SHP77 (cell line): ENCODE data around the gene CCDC82.
A peak's percentile ranks its signal among the peaks of the same experiment; 100 is the strongest.

Experiments used
- DNase-seq, 2 experiments: peaks; one replicate each; lab custom pipeline; 2025; lab: John Stamatoyannopoulos, UW

Gene CCDC82

GRCh38 chr11:96361778-96362177 lies 27.9 kb downstream of the CCDC82 start:
- DNase-seq: no peak

DNA sequence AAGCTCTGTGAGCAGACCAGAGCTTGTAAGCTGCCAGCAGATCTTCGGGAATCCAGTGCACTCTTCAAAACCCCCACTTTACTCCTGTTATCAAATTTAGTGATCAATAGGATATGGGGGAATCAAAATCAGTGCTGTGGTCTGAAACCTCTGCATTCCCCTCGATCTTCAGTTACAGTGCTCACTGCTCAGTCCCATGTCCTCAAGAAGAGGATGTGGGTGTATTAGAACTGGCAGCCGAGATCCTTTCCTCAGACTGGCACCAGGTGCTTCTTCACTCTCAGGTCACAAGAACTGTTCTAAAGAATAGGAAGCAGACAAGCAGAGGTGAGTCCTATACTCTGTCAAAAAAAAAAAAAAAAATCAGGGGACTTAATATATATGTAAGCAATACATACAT lies 31.4 kb downstream of the CCDC82 start:
- no peak for DNase-seq

GRCh38 chr11:96357794-96358193 lies 31.9 kb downstream of the CCDC82 start:
- DNase-seq: no peak

DNA sequence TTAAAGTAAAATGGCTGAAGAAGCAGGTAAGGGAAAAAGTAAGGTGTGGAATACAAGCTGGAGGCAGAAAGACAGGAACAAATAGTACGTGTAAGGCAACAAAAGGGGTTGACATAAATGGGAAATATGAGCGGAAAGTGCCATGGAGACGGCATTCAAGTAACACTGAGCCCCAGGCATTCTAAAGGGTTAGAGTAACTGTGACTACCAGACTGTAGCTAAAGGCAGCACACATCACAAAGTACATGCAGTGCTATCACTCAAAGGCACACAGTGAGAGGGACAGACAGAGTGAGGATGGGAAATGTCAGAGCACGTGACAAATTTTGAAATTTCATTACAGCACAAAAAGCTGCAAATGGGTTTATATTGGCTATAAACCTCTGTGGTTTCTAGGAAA lies 32.9 kb downstream of the CCDC82 start:
- DNase-seq: no peak

DNA sequence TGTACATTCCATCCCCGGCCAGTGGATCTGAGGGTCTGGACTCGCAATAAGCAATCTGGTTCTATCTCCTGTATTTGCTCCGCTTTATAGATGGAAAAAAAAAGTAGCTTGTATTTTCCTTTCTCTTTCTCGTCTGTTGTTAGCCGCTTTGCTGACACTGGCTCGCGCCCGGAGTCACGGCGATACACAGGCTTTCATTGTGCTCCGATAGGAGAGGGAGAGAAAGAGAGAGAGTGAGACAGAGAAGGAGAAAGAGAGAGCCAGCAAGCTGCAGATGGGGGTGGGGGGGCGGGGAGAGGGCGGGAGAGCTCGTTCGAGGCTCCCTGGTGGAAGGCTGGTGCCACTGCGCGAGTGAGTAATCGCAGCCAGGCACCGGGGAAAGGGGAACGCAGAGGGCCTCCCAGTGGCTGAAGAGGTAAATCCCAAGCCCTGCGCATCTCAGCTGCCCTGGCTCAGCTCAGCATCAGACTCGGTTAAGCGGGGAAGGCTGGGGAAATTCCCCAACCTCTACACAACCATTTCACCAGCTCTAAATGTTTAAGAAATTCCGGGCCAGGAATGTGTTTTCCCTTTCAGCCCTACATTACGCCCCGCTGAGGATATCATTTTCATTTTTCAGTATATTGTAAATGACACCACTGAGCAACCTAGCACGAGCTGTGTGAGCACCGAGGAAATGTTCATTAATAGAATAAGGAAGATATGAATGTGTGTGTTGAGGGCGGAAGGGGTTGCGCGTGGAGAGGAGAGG lies 46.6 kb downstream of the CCDC82 start, which contains the start of gene MAML2:
Gene MAML2, minus strand, starts transcription at position 235 of the 751 bp plus-strand sequence. CDS start 1,300 bp downstream, outside the sequence.
- DNase-seq: peak; percentile 76 to 89

DNA sequence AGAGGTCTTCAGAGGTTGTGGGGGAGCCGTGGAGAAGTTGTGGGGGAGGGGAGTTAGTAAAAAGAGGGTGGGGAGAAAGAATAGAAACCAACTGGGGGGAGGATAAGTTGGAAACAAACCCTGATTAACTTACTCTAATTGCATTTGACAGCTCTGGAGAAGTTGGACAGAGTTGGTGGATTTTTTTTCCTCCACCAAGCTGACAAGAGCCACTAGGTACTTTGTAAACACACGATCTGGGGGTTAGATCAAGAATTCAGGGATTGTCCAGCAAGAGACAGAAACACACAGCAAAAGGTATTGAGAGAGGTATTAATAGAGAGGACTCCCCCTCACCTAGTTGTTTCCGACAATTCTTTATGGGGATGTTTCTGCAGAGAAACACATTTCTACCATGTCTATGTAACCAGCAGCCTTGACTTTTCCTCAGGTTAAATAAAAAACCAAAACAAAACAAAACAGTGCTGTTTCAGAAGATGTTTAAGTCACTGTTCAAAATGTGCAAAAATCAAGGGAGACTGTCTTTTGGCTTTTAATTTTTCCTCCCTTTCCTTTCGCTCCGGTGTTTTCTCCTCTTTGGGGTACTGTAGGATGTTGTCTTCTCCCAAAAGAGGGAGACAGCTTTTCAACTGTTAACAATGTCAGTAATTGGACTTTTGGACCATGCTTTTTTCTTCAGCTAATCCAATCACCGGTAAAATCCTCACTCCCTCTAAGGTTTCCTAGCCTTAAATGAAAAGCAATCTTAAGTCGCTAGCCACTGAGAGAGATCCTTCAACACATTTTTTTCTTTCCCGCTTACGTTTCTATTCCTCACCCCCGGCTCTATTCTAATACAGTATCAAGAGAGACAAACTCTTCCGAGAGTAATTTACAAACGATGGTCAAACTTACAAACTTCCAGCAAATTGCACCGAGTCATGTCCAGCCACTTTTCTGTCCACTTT lies 47.4 kb downstream of the CCDC82 start:
- DNase-seq: no peak

DNA sequence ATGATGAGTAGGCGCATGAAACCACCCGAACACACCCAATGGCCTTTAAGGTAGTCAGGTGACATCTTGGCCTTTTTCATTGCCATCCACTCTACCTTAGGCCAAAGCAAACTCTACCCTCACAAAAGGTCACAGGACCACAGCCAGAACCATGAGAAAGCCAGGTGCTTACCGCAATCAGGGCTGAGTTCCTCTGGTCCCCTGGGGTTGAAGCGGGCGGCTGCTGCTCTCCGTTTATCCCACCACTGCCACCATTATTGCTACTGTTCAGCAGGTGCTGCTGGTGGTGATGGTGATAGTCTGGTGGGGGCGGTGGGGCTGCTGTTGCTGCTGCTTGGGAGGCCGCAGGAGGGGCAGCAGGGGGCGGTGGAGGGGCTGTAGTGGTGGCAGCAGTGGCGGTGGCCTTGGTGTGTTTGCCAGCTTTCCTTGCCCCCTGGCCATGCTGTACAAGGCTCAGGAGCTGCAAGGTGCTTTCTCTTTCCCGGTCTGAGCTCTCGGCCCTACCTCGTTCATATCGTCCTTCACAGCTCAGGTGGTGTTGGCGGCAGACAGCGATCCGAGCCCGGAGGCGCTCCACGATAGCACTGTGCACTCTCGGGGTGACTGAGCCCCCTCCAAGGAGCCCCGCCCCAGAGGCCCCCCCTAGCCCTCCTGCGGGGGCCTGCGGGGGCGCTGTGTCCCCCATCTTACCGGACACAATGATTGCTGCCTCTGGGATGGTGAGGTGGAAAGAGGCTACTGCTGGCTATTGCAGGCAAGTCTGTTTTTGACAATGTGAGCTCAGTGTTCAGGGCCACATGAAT lies 48.3 kb downstream of the CCDC82 start:
- no peak for DNase-seq

GRCh38 chr11:96340555-96340885 lies 49.2 kb downstream of the CCDC82 start:
- DNase-seq: no peak

DNA sequence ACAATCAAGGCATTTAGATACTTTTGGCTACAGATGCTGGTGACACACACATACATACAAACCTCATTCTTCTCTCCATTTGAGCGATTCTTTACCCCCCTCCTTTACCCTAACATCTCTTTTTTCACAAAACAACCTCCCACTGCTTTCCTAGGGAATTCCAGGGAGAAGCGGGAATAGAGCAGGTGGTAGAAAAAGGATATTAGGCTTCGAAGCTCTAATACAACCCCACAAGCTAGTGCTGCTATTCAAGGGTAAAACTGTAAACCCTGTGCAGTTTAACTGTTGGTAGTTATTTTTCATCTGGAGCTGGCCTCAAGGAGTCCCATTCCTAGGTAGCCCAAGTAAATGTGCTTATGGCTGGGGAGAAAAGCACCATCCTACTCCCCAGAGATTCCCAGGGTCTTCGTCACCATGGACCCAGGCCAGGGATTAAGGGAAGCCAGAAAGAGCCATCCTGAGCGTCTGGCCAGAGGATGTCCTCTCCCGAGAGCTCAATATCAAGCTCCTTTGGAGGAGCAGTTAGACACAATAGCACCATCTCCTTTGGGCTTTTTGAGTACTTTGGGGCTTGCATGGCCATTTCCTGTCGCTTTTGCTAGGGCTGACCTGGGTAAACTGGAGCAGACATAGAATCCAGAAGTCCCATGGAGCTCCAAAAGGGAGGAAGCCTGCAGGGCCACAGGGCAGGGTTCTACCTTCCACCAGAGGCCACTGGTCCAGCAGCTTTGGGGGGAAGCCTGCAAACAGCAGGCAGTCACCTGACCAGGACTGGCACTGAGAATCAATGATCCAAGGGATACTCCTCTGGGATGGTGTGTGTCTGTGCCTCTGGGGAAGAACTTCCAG lies 49.8 kb downstream of the CCDC82 start:
- no peak for DNase-seq

- DNase-seq: no peak
Observed at GRCh38 chr11:96338910-96339705, 50.6 kb downstream of the CCDC82 start.

DNA sequence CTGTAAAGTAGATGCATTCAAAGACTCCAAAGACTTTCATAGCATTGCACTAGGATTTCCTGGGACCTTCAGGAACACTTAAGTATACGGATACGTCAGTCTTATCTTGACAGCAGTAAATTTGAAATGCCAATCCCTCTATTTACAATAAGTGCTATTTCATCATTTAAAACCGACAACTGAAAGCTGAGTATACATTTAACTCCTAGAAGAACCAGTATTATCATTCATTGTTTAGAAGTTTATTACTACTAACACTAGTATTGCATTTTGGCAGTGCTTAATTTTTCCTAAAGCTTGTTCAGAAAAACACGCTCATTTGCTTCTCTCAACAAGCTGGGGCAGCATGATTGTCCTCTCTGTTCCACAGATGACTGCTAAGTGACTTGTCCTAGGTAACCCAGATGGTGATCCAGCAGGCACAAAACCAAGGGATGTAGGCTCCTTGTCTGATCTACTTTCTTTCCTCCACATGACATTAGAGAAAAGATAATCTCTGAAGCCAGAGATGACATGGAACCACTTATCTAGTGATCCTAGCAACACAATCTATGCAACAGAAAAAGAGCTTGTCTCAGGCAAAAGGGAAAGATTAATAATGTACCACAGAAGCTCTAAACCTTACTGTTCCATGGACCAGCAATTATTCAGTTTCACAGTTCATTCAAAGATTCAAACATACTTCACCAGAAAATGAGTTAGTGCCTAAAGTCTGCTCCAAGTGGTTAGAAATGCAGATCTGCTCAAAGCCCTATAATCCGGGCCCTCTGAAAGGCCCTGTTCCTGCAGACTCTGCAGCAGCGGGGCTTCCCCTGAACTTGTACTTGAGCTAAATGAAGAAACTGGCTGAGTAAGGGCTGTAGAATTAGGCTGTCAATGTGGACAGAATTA lies 51.9 kb downstream of the CCDC82 start:
- DNase-seq: no peak

DNA sequence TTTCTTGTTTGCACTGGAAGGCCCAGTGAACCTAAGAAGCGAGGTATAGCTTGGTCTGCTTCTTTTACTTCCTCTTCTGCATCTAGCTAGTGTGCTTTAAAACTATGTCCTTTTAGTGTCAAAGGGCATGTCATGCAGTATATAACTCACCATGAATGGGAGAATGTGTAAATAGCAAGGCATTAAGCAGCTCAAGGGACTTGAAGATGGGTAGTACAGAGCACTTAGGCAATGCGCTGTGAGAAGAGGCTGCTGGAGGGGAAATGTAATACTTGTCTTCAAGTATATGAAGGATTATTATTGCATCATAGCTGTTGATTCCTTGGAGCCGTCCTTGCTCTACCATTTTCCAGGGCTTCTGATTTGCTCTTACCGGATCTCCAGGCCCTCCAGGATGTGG lies 54.3 kb downstream of the CCDC82 start:
- DNase-seq: no peak

- DNase-seq: no peak
Observed at GRCh38 chr11:96334219-96334618, 55.5 kb downstream of the CCDC82 start.

DNA sequence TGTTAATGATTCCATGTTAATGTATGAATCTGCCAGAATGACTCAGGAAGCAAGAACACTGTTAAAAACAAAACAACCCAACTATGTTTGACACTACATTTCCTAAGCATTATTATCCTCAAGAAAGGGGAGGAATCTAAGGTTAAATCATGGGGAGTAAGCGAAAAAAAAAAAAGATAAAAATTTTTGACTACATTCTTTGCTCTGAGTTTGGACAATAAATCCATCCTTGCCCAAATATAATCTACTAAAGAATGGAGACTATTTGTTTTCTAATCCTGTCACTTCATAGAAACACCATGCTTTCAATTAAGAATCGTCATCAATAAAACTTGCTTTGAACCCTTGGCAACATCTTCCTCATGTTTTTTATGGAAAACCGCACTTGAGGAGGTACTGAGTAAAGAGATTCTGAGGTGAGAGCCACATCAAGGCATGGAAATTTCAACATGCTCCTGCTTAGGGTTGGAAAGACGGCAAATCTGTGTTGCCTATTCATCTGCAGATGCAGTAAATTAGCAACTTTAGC lies 56.5 kb downstream of the CCDC82 start:
- DNase-seq: no peak

- no peak for DNase-seq
Observed at GRCh38 chr11:96332126-96332771, 57.5 kb downstream of the CCDC82 start.

- no peak for DNase-seq
Observed at GRCh38 chr11:96331699-96332116, 58.0 kb downstream of the CCDC82 start.

GRCh38 chr11:96330511-96330859 lies 59.2 kb downstream of the CCDC82 start:
- no peak for DNase-seq

- no peak for DNase-seq
Observed at GRCh38 chr11:96329855-96330510, 59.7 kb downstream of the CCDC82 start.
